ENCODE data around the gene PLXNC1. TPM values are rescaled to one million over a fixed set of nuclear protein-coding genes. Genes with fewer than 3 reads are reported as not detected.

The PLXNC1 gene
- total and polyA plus RNA-seq, 4 donors = 1.7 to 70.0 (median 36.3) TPM

- Histone ChIP-seq H3K4me1 (ENCODE audit: control insufficient read depth in 5 of 5, insufficient read depth in 5 of 5, low read length in 5 of 5) (peaks cover 8 to 74% (median 35%) of the 10 kb centered on the region in 5 donors), H3K27ac (ENCODE audit: low read depth in 1 of 2, low read length in 1 of 2) (no peak overlapping the region), H3K27me3 (ENCODE audit: control insufficient read depth in 3 of 3, insufficient read depth in 3 of 3, low read length in 2 of 3) (no peaks in the 10 kb centered on the region), H3K9ac (ENCODE audit: insufficient read depth in 1 of 2, low read length in 2 of 2) (no peak overlapping the region), H3K9me3 (ENCODE audit: control insufficient read depth in 4 of 4, insufficient read depth in 3 of 4, low read length in 3 of 4) (no peaks in the 10 kb centered on the region), H3K4me3 (no peak overlapping the region), H3K36me3 (ENCODE audit: control insufficient read depth in 4 of 4, insufficient read depth in 4 of 4, low read length in 4 of 4) (peaks cover 0 to 3% (median 0%) of the 10 kb centered on the region in 4 donors)
- ATAC-seq (ENCODE audit: insufficient read depth, low FRiP score) (no peak), DNase-seq (peak in 1 of 3 donors; percentile 33)
- 85 to 90% methylated on average over 19 of the region's 19 CpGs for WGBS, 2 donors
- no peak for TF ChIP-seq CTCF (IDR thresholded peaks at IDR 0.05; ENCODE audit: control extremely low read depth, extremely low read depth)
Measured at GRCh38 chr12:94264736-94265485, 116.5 kb downstream of the PLXNC1 start.

GRCh38 chr12:94265539-94265938 is 117.2 kb downstream of the PLXNC1 start:
- 78 to 79% methylated on average over 7 of the region's 7 CpGs for WGBS, 2 donors
- H3K9me3 ChIP-seq (ENCODE audit: control insufficient read depth in 4 of 4, insufficient read depth in 3 of 4, low read length in 3 of 4) = no peaks in the 10 kb centered on the region
- H3K36me3 ChIP-seq (ENCODE audit: control insufficient read depth in 4 of 4, insufficient read depth in 4 of 4, low read length in 4 of 4) = peaks cover 0 to 3% (median 0%) of the 10 kb centered on the region in 4 donors

GRCh38 chr12:94265966-94266745 is 117.8 kb downstream of the PLXNC1 start:
- no peak overlapping the region for H3K4me3 ChIP-seq
- H3K4me1 ChIP-seq (ENCODE audit: control insufficient read depth in 5 of 5, insufficient read depth in 5 of 5, low read length in 5 of 5) = peaks cover 4 to 73% (median 35%) of the 10 kb centered on the region in 5 donors
- TF ChIP-seq CTCF (IDR thresholded peaks at IDR 0.05; ENCODE audit: control extremely low read depth, extremely low read depth) = no peak
- H3K9me3 ChIP-seq (ENCODE audit: control insufficient read depth in 4 of 4, insufficient read depth in 3 of 4, low read length in 3 of 4) = no peaks in the 10 kb centered on the region
- H3K27me3 ChIP-seq (ENCODE audit: control insufficient read depth in 3 of 3, insufficient read depth in 3 of 3, low read length in 2 of 3) = no peaks in the 10 kb centered on the region
- peak overlapping the region in 1 of 2 donors; percentile 42 for H3K27ac ChIP-seq (ENCODE audit: low read depth in 1 of 2, low read length in 1 of 2)
- H3K9ac ChIP-seq (ENCODE audit: insufficient read depth in 1 of 2, low read length in 2 of 2) = no peak overlapping the region
- 69 to 84% methylated on average over 14 of the region's 14 CpGs for WGBS, 2 donors
- peaks cover 0 to 3% (median 0%) of the 10 kb centered on the region in 4 donors for H3K36me3 ChIP-seq (ENCODE audit: control insufficient read depth in 4 of 4, insufficient read depth in 4 of 4, low read length in 4 of 4)
- DNase-seq (peak in 2 of 3 donors; percentile 13 to 29), ATAC-seq (ENCODE audit: insufficient read depth, low FRiP score) (no peak)

More at GRCh38 chr12:94265539-94265938, 117.2 kb downstream of the PLXNC1 start:
- Histone ChIP-seq H3K4me3 (no peak overlapping the region), H3K9ac (ENCODE audit: insufficient read depth in 1 of 2, low read length in 2 of 2) (no peak overlapping the region), H3K27ac (ENCODE audit: low read depth in 1 of 2, low read length in 1 of 2) (no peak overlapping the region), H3K27me3 (ENCODE audit: control insufficient read depth in 3 of 3, insufficient read depth in 3 of 3, low read length in 2 of 3) (no peaks in the 10 kb centered on the region), H3K4me1 (ENCODE audit: control insufficient read depth in 5 of 5, insufficient read depth in 5 of 5, low read length in 5 of 5) (peaks cover 8 to 74% (median 35%) of the 10 kb centered on the region in 5 donors)
- ATAC-seq (ENCODE audit: insufficient read depth, low FRiP score) (no peak), DNase-seq (peak in 2 of 3 donors; percentile 40 to 43)
- TF ChIP-seq CTCF (IDR thresholded peaks at IDR 0.05; ENCODE audit: control extremely low read depth, extremely low read depth) = no peak

Data from lung (tissue), 12 donors.